ENCODE results near the gene SPAG9.

- TF ChIP-seq CTCF (IDR thresholded peaks at IDR 0.05) = no peak
- TF ChIP-seq POLR2A (IDR thresholded peaks at IDR 0.05) = no peak
Measured at GRCh38 chr17:50947782-50948543, 172.7 kb downstream of the SPAG9 start.

Data from upper lobe of left lung (tissue), 4 donors.